Body of pancreas (tissue), 4 donors: ENCODE data around the gene MIS18A.

Source experiments
- POLR2A ChIP-seq, 3 donors: fragments of 450-650 bp; IDR thresholded peaks; one replicate each; pipeline ENCODE4 v1.6.1; 2016; ENCODE audit warnings: antibody characterized with exemption in 3 of 3, mild to moderate bottlenecking in 2 of 3
- TF ChIP-seq, protein P1 (sequence below), 7 experiments: fragments of 450-650 bp in 4 of 7; fragments of 200-600 bp in 3 of 7; sonication (generic) in 3 of 7; IDR thresholded peaks; one replicate each; pipeline ENCODE4 v1.5.1; 2016 to 2019; ENCODE audit warnings: antibody characterized with exemption in 7 of 7

DNA sequence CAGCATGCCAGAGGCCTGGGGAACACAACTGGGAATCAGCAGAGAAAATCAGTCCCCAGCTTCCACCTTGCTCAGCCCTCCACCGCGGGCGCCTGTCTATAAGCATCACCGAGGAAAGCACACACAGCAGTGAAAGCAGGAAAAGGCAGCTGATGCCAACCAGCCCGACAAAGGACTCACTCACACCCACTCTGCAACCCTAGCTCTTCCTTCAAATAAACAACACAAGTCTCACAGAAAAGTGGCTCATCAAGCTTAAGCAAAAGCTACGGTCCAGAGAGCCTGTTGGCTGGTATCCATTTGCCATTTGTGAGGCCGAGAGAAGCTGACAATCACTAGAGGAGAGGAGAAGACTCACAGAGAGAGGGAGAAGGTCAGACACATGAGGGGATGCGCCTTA is 46.9 kb upstream of the MIS18A start:
- TF ChIP-seq, protein P1, sequence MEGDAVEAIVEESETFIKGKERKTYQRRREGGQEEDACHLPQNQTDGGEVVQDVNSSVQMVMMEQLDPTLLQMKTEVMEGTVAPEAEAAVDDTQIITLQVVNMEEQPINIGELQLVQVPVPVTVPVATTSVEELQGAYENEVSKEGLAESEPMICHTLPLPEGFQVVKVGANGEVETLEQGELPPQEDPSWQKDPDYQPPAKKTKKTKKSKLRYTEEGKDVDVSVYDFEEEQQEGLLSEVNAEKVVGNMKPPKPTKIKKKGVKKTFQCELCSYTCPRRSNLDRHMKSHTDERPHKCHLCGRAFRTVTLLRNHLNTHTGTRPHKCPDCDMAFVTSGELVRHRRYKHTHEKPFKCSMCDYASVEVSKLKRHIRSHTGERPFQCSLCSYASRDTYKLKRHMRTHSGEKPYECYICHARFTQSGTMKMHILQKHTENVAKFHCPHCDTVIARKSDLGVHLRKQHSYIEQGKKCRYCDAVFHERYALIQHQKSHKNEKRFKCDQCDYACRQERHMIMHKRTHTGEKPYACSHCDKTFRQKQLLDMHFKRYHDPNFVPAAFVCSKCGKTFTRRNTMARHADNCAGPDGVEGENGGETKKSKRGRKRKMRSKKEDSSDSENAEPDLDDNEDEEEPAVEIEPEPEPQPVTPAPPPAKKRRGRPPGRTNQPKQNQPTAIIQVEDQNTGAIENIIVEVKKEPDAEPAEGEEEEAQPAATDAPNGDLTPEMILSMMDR (IDR thresholded peaks at IDR 0.05) = no peak
- TF ChIP-seq POLR2A (IDR thresholded peaks at IDR 0.05) = no peak
